Prostate gland (tissue), 2 donors: Measurements from ENCODE around the gene SREBF2. TPM values are rescaled to one million over a fixed set of nuclear protein-coding genes. Genes with fewer than 3 reads are reported as not detected.

Experiments used
- DNase-seq: peaks from one replicate; pipeline ENCODE4 v3.0.0-alpha.2; 2019; ENCODE audit warnings: low spot score
- H3K27ac ChIP-seq, 2 donors: fragments of 200-600 bp; sonication (generic); 2 replicates each; pipeline ENCODE4 v1.5.1; 2017 to 2019
- H3K27me3 ChIP-seq: fragments of 200-600 bp; sonication (generic); replicated peaks from 2 replicates; pipeline ENCODE4 v1.5.1; 2019; ENCODE audit not compliant: insufficient read depth
- H3K36me3 ChIP-seq, 2 donors: fragments of 200-600 bp; sonication (generic); 1 replicate in 1 of 2; 2 replicates in 1 of 2; pipeline versions ENCODE4 v1.5.1 to v1.8.1; 2017 to 2019
- H3K4me1 ChIP-seq: fragments of 200-600 bp; sonication (generic); replicated peaks from 2 replicates; pipeline ENCODE4 v1.5.1; 2019
- H3K4me3 ChIP-seq, 2 donors: fragments of 200-600 bp; sonication (generic); 2 replicates each; pipeline ENCODE4 v1.5.1; 2017 to 2019
- H3K9me3 ChIP-seq: fragments of 200-600 bp; sonication (generic); 2 replicates; pipeline ENCODE4 v1.5.1; 2017
- CTCF ChIP-seq, 4 experiments: fragments of 200-600 bp in 2 of 4; fragments of 450-650 bp in 2 of 4; sonication (generic) in 2 of 4; IDR thresholded peaks; 1 replicate in 3 of 4; 2 replicates in 1 of 4; pipeline ENCODE4 v1.5.1; 2016 to 2019; ENCODE audit warnings: antibody characterized with exemption in 4 of 4, mild to moderate bottlenecking in 2 of 4, moderate library complexity in 2 of 4
- POLR2A ChIP-seq: fragments of 450-650 bp; IDR thresholded peaks from one replicate; pipeline ENCODE4 v1.6.1; 2016; ENCODE audit warnings: antibody characterized with exemption, mild to moderate bottlenecking
- POLR2AphosphoS5 ChIP-seq: sonication (generic); formaldehyde crosslinking; IDR thresholded peaks from one replicate; pipeline ENCODE4 v1.6.1; 2017; ENCODE audit warnings: antibody characterized with exemption
- WGBS: methylation state at CpG from one replicate; pipeline ENCODE4 v1.1.5; 2018; 5-methylcytosine and 5-hydroxymethylcytosine counted together
- intact Hi-C: fragments of 100-400 bp; cut with DNase I; formaldehyde crosslinking; loops from one replicate; pipeline ENCODE4 v1.14.2; 2022
- total RNA-seq, 2 donors: library from RNA; depleted of rRNA; stranded (reverse); fragments of >200 nt; gene quantifications; one replicate each; pipeline ENCODE4 v1.1.0, GENCODE V29; 2016

Gene SREBF2
- total RNA-seq, 2 donors from 2014 or later = 62.7 to 128 TPM

GRCh38 chr22:41799486-41800347 is 33.2 kb upstream of the SREBF2 start:
- Histone ChIP-seq H3K36me3 (no peaks in the 10 kb centered on the region), H3K9me3 (no peaks in the 10 kb centered on the region), H3K4me3 (peak overlapping the region; percentile 58 to 71), H3K27me3 (no peaks in the 10 kb centered on the region), H3K27ac (peak overlapping the region; percentile 83 to 89), H3K4me1 (no peaks in the 10 kb centered on the region)
- intact Hi-C loops = no loop called here
- TF ChIP-seq POLR2A = no peak
- TF ChIP-seq POLR2AphosphoS5 = no peak
- no peak for TF ChIP-seq CTCF (IDR thresholded peaks at IDR 0.05)
- DNase-seq = peak; percentile 15
- 13% methylated on average over 36 of the region's 38 CpGs for WGBS

- Histone ChIP-seq H3K9me3 (no peaks in the 10 kb centered on the region), H3K27me3 (no peaks in the 10 kb centered on the region), H3K27ac (peak within 1 kb of the TSS; percentile 83 to 89), H3K4me3 (peak within 1 kb of the TSS; percentile 58 to 71), H3K36me3 (no peaks in the 10 kb centered on the region), H3K4me1 (no peaks in the 10 kb centered on the region)
- intact Hi-C loops = no loop called here
- WGBS = under 1% methylated on average over 50 of the region's 52 CpGs
- peak; percentile 86 for DNase-seq
- TF ChIP-seq POLR2A (peak; percentile 88), CTCF (IDR thresholded peaks at IDR 0.05) (no peak), POLR2AphosphoS5 (peak; percentile 91)
Observed at GRCh38 chr22:41800348-41801146, 32.4 kb upstream of the SREBF2 start, which contains the start of gene CCDC134. Gene CCDC134, plus strand, starts transcription at chr22:41800679. Its CDS starts 8,212 bp downstream, at chr22:41808891.

- 18% methylated on average over 4 of the region's 4 CpGs for WGBS
- Histone ChIP-seq H3K27ac (peak overlapping the region; percentile 83 to 89), H3K9me3 (no peaks in the 10 kb centered on the region), H3K4me1 (no peaks in the 10 kb centered on the region), H3K36me3 (no peaks in the 10 kb centered on the region), H3K4me3 (peak overlapping the region; percentile 58 to 71), H3K27me3 (no peaks in the 10 kb centered on the region)
- no peak for TF ChIP-seq POLR2A
- no peak for TF ChIP-seq POLR2AphosphoS5
- no peak for TF ChIP-seq CTCF (IDR thresholded peaks at IDR 0.05)
- no peak for DNase-seq
- intact Hi-C loops = no loop called here
Observed at GRCh38 chr22:41801147-41801819, 31.6 kb upstream of the SREBF2 start.

DNA sequence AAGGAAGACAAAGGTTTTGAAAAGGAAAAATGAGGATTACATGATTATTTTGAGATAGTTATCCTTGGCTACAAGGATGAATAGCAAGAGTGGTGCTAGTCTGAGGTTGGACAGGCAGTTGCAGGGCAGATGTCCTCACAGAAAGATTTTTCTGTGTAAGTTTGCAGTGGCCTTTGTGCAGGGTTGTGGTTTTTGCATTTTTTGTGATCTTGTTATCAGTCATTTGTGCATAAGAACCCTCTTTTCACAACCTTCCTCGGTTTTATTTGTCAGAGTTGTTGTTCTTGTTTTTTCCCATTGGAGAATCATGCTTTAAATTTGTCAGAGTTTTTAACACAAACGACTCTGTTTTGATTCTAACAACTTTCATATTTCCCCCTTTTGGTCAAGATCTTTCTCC is 31.0 kb upstream of the SREBF2 start:
- no peaks in the 10 kb centered on the region for H3K9me3 ChIP-seq
- 39% methylated on average over 2 of the region's 2 CpGs for WGBS
- no peaks in the 10 kb centered on the region for H3K36me3 ChIP-seq
- intact Hi-C loops = no loop called here
- no peak overlapping the region for H3K27ac ChIP-seq
- no peaks in the 10 kb centered on the region for H3K4me1 ChIP-seq
- H3K4me3 ChIP-seq = no peak overlapping the region
- no peak for TF ChIP-seq POLR2A
- no peak for TF ChIP-seq CTCF (IDR thresholded peaks at IDR 0.05)
- no peak for TF ChIP-seq POLR2AphosphoS5
- H3K27me3 ChIP-seq = no peaks in the 10 kb centered on the region
- DNase-seq = no peak
